ENCODE data around the gene CFAP70. TPM values are rescaled to one million over a fixed set of nuclear protein-coding genes. Genes with fewer than 3 reads are reported as not detected.

Gene CFAP70
- total RNA-seq, 1 donor from 2014 or later = 1.2 TPM

DNA sequence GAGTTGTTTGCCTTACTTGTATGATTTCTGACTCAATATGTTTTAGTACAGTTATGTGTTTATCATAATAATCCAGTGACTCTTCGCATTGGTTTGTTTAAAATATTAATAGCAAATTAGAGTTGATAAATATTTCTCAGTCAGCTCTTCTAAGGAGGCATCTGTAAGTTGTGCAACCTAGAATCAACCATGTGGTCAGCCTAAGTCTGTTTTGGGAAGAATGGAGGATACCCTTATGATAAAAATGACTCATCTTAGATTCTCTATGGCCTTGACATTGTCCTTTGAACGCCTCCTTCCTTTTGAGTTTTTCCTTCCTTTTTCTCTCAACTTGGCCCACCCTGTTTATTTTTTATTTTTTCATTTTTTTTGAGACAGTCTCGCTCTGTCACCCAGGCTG, 130.4 kb downstream of the CFAP70 start:
- DNase-seq (ENCODE audit: low read depth) = no peak
- TF ChIP-seq, protein P1, sequence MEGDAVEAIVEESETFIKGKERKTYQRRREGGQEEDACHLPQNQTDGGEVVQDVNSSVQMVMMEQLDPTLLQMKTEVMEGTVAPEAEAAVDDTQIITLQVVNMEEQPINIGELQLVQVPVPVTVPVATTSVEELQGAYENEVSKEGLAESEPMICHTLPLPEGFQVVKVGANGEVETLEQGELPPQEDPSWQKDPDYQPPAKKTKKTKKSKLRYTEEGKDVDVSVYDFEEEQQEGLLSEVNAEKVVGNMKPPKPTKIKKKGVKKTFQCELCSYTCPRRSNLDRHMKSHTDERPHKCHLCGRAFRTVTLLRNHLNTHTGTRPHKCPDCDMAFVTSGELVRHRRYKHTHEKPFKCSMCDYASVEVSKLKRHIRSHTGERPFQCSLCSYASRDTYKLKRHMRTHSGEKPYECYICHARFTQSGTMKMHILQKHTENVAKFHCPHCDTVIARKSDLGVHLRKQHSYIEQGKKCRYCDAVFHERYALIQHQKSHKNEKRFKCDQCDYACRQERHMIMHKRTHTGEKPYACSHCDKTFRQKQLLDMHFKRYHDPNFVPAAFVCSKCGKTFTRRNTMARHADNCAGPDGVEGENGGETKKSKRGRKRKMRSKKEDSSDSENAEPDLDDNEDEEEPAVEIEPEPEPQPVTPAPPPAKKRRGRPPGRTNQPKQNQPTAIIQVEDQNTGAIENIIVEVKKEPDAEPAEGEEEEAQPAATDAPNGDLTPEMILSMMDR (IDR thresholded peaks at IDR 0.05; ENCODE audit: insufficient read depth, low read length, poor library complexity, severe bottlenecking) = no peak
- Histone ChIP-seq H3K36me3 (ENCODE audit: control insufficient read depth, insufficient read depth, low read length) (no peaks in the 10 kb centered on the region), H3K4me3 (ENCODE audit: low read depth, low read length) (no peak overlapping the region), H3K27me3 (ENCODE audit: control insufficient read depth, insufficient read depth, low read length) (no peaks in the 10 kb centered on the region)

DNA sequence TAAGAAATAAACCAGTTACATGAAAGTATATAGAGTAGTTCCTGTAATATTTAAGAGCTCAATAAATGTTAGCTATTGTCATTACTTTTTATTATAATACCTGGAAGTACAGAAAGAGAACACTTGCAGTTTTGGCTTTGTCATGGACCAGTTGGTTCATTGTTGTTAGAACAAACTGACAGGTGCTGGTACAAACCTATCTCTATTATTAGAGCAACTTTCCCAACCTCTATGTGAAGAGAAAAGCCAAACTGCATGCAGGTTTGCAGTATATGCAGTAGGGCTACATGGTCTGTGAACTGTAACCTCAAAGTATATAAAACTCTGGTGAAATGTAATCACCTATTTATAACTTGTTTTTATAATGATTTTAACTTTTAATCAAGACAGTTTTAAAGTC, 132.0 kb downstream of the CFAP70 start:
- Histone ChIP-seq H3K36me3 (ENCODE audit: control insufficient read depth, insufficient read depth, low read length) (no peaks in the 10 kb centered on the region), H3K27me3 (ENCODE audit: control insufficient read depth, insufficient read depth, low read length) (no peaks in the 10 kb centered on the region), H3K4me3 (ENCODE audit: low read depth, low read length) (no peak overlapping the region)
- no peak for DNase-seq (ENCODE audit: low read depth)
- TF ChIP-seq, protein P1 (IDR thresholded peaks at IDR 0.05; ENCODE audit: insufficient read depth, low read length, poor library complexity, severe bottlenecking) = no peak

DNA sequence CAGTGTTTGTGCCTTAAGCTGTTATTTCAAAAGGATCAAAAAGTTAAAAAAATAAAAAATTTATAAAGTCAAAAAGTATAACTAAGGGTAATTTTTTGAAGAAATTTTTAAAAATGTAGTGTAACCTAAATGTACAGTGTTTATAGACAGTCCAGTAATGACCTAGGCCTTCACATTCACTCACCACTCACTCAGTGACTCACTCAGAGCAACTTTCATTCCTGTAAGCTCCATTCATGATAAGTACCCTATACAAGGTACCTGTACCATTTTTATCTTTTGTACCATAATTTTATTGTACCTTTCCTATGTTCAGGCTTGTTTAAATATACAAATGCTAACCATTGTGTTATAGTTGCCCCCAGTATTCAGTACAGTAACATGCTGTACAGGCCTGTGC, 133.1 kb downstream of the CFAP70 start:
- TF ChIP-seq, protein P1 (IDR thresholded peaks at IDR 0.05; ENCODE audit: insufficient read depth, low read length, poor library complexity, severe bottlenecking) = no peak
- Histone ChIP-seq H3K4me3 (ENCODE audit: low read depth, low read length) (no peak overlapping the region), H3K27me3 (ENCODE audit: control insufficient read depth, insufficient read depth, low read length) (no peaks in the 10 kb centered on the region), H3K36me3 (ENCODE audit: control insufficient read depth, insufficient read depth, low read length) (no peaks in the 10 kb centered on the region)
- DNase-seq (ENCODE audit: low read depth) = no peak

DNA sequence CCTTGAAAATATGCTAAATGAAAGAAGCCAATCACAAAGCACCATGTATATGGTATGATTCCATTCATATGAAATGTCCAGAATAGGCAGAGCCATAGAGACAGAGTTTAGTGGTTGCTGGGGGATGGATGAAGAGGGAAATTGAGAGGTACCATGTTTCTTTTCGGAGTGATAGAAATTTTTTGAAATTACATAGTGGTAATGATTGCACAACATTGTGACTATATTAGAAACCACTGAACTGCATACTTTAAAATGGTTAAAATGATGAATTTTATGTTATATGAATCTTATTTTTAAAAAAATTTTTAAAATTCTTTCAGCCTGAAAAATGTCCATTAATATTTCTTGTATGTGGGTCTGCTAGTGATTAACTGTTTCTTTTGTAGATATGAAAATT, 137.7 kb downstream of the CFAP70 start:
- no peak for DNase-seq (ENCODE audit: low read depth)
- TF ChIP-seq, protein P1 (IDR thresholded peaks at IDR 0.05; ENCODE audit: insufficient read depth, low read length, poor library complexity, severe bottlenecking) = no peak
- Histone ChIP-seq H3K4me3 (ENCODE audit: low read depth, low read length) (no peak overlapping the region), H3K27me3 (ENCODE audit: control insufficient read depth, insufficient read depth, low read length) (no peaks in the 10 kb centered on the region), H3K36me3 (ENCODE audit: control insufficient read depth, insufficient read depth, low read length) (no peaks in the 10 kb centered on the region)

DNA sequence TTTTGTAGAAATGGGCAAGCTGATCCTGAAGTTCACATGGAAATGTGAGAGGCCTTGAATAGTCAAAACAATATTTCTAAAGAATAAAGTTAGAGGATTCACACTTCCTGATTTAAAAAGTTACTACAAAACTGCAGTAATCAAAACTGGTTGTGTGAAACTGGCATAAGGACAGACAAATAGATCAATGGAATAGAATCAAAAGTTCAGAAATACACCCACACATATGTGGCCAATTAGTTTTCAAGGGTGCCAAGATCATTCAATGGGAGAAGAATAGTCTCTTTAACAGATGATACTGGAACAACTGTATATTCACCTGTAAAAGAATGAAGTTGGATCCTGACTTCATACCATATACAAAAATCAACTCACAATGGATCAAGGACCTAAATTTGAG, 139.3 kb downstream of the CFAP70 start:
- DNase-seq (ENCODE audit: low read depth) = no peak
- TF ChIP-seq, protein P1 (IDR thresholded peaks at IDR 0.05; ENCODE audit: insufficient read depth, low read length, poor library complexity, severe bottlenecking) = no peak
- H3K36me3 ChIP-seq (ENCODE audit: control insufficient read depth, insufficient read depth, low read length) = no peaks in the 10 kb centered on the region

DNA sequence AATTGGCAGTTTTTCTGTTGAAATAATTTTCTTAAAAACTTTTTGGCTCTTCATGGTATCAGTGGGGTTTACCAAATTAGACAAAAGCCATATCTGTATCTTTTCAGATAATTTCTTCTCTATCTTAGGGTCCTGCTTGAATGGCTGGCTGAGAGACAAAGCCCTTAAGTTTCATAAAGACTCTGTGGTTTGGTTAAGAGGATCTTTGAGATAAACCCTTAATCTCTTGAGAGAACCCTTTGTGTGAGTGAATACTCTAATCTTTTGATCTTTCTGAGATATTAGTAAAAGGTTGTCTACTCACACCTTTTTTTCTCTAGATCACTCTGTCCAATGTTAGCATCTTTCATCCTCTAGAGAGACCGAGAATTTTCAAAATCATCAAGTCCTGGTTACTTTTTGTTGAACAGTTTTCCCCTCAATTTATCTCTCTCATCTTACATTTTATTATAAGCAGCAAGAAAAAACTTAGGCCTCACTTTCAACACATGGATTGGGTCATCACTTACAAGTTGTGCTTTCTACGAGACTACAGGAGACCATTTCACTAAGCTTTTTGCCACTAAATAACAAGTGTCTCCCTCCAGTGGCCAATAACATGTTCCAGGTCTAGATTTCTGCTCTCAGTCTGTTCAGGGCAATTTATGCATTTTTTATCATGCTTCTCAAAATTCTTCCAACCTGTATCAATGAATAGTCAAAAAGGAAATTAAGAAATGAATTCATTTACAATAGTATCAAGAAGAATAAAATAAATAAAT, 140.1 kb downstream of the CFAP70 start:
- DNase-seq (ENCODE audit: low read depth) = no peak
- no peak overlapping the region for H3K4me3 ChIP-seq (ENCODE audit: low read depth, low read length)
- no peaks in the 10 kb centered on the region for H3K36me3 ChIP-seq (ENCODE audit: control insufficient read depth, insufficient read depth, low read length)
- no peaks in the 10 kb centered on the region for H3K27me3 ChIP-seq (ENCODE audit: control insufficient read depth, insufficient read depth, low read length)
- TF ChIP-seq, protein P1 (IDR thresholded peaks at IDR 0.05; ENCODE audit: insufficient read depth, low read length, poor library complexity, severe bottlenecking) = peak; percentile 40

More for the DNA sequence above, 139.3 kb downstream of the CFAP70 start:
- Histone ChIP-seq H3K4me3 (ENCODE audit: low read depth, low read length) (no peak overlapping the region), H3K27me3 (ENCODE audit: control insufficient read depth, insufficient read depth, low read length) (no peaks in the 10 kb centered on the region)

Data from kidney epithelial cell (primary cell).